ENCODE measurements around the gene ELAVL1. TPM values are rescaled to one million over a fixed set of nuclear protein-coding genes. Genes with fewer than 3 reads are reported as not detected.
A peak's percentile ranks its signal among the peaks of the same experiment; 100 is the strongest.

ELAVL1 gene
- total RNA-seq, 4 donors from 2014 or later, result 14.1 to 71.7 (median 39.3) TPM

- no peak for DNase-seq
- no peak overlapping the region for H3K27ac ChIP-seq
- no peak for TF ChIP-seq POLR2A (IDR thresholded peaks at IDR 0.05)
- TF ChIP-seq, protein P1, sequence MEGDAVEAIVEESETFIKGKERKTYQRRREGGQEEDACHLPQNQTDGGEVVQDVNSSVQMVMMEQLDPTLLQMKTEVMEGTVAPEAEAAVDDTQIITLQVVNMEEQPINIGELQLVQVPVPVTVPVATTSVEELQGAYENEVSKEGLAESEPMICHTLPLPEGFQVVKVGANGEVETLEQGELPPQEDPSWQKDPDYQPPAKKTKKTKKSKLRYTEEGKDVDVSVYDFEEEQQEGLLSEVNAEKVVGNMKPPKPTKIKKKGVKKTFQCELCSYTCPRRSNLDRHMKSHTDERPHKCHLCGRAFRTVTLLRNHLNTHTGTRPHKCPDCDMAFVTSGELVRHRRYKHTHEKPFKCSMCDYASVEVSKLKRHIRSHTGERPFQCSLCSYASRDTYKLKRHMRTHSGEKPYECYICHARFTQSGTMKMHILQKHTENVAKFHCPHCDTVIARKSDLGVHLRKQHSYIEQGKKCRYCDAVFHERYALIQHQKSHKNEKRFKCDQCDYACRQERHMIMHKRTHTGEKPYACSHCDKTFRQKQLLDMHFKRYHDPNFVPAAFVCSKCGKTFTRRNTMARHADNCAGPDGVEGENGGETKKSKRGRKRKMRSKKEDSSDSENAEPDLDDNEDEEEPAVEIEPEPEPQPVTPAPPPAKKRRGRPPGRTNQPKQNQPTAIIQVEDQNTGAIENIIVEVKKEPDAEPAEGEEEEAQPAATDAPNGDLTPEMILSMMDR (IDR thresholded peaks at IDR 0.05), result no peak
- no peak overlapping the region for H3K4me3 ChIP-seq
- H3K36me3 ChIP-seq, result no peaks in the 10 kb centered on the region
- no peaks in the 10 kb centered on the region for H3K4me1 ChIP-seq
- intact Hi-C loops (cut with DNase I; ENCODE audit: low total_unique reads), result no loop called here
- no peaks in the 10 kb centered on the region for H3K9me3 ChIP-seq
- H3K27me3 ChIP-seq, result no peaks in the 10 kb centered on the region
Measured at GRCh38 chr19:7947939-7948338, 57.5 kb downstream of the ELAVL1 start.

GRCh38 chr19:7944177-7944761 lies 61.2 kb downstream of the ELAVL1 start:
- TF ChIP-seq, protein P1 (IDR thresholded peaks at IDR 0.05), result peak; percentile 75 to 88 (median 82)
- TF ChIP-seq POLR2A (IDR thresholded peaks at IDR 0.05), result no peak
- Histone ChIP-seq H3K36me3 (no peaks in the 10 kb centered on the region), H3K4me1 (peaks cover 9 to 10% of the 10 kb centered on the region in 2 donors), H3K27ac (peak overlapping the region; percentile 72 to 88), H3K27me3 (no peaks in the 10 kb centered on the region), H3K4me3 (peak overlapping the region; percentile 55 to 98), H3K9me3 (no peaks in the 10 kb centered on the region)
- intact Hi-C loops (cut with DNase I; ENCODE audit: low total_unique reads), result loop anchor here (5.0 kb wide), 1 partner anchor 58 kb away; no protein-coding TSS in a partner anchor
- DNase-seq, result peak; percentile 82 to 90

DNA sequence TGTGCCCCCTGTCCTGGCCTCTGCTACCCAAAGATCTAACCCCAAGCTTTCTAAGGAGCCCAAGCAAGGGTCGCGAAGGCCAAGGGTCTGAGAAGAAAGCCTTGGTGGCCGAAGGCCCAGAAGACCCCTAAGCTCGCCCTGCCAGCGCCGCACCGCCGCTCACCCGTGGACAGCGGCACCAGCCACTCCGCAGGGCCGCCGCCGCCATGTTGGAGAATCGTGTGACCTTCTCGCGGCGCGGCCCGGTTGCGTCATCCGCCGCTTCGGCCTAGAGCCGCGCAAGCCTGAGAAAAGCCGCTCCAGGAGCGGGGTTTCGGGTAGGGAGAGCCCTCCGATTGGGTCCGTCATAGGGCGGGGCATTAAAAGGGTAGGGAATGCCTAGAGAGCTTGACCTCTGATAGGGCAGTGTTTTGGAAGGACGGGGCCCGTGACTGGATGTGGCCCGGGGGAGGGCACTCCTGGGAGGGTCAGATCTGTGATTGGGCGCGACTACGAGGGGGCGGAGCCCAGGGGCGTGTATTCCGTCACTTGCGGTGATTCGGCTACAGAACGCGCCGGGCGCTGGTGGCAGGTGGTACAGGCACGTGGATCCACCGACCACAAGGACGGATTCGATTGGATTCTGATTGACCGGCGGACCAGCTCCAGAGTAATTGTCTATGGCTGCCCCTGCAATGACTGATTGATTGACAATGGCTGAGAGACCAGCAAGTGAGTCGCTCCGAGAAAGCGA lies 61.8 kb downstream of the ELAVL1 start, which contains the start of gene TIMM44:
TIMM44 (minus strand) TSS at position 223 of the 733 bp plus-strand sequence; CDS start at position 208, 15 bp downstream.
- DNase-seq, result peak; percentile 99
- Histone ChIP-seq H3K4me3 (peak within 1 kb of the TSS; percentile 64 to 98), H3K9me3 (no peaks in the 10 kb centered on the region), H3K36me3 (no peaks in the 10 kb centered on the region), H3K4me1 (peaks cover 9 to 10% of the 10 kb centered on the region in 2 donors), H3K27me3 (no peaks in the 10 kb centered on the region), H3K27ac (peak within 1 kb of the TSS; percentile 97 to 98)
- intact Hi-C loops (cut with DNase I; ENCODE audit: low total_unique reads), result loop anchor here (5.0 kb wide), 1 partner anchor 59 kb away; no protein-coding TSS in a partner anchor
- TF ChIP-seq, protein P1 (IDR thresholded peaks at IDR 0.05), result peak in 1 of 4 experiments; percentile 8
- TF ChIP-seq POLR2A (IDR thresholded peaks at IDR 0.05), result peak; percentile 51 to 65

GRCh38 chr19:7942981-7943443 lies 62.4 kb downstream of the ELAVL1 start:
- DNase-seq, result no peak
- intact Hi-C loops (cut with DNase I; ENCODE audit: low total_unique reads), result loop anchor here (5.0 kb wide), 1 partner anchor 59 kb away; no protein-coding TSS in a partner anchor
- H3K4me1 ChIP-seq, result peaks cover 9 to 10% of the 10 kb centered on the region in 2 donors

More at GRCh38 chr19:7942981-7943443, 62.4 kb downstream of the ELAVL1 start:
- no peak for TF ChIP-seq POLR2A (IDR thresholded peaks at IDR 0.05)
- TF ChIP-seq, protein P1 (IDR thresholded peaks at IDR 0.05), result no peak
- Histone ChIP-seq H3K9me3 (no peaks in the 10 kb centered on the region), H3K27me3 (no peaks in the 10 kb centered on the region), H3K4me3 (peak overlapping the region; percentile 64 to 98), H3K36me3 (no peaks in the 10 kb centered on the region), H3K27ac (peak overlapping the region; percentile 97 to 98)
